HCT116 (cell line): Measurements from ENCODE around the gene TARS2.

Experiments used
- ELF1 ChIP-seq: IDR thresholded peaks from 2 replicates; pipeline ENCODE4 v1.6.1; 2012; ENCODE audit warnings: low read depth, borderline replicate concordance
- EZH2phosphoT487 ChIP-seq: fragments of 200-600 bp; IDR thresholded peaks from 2 replicates; pipeline ENCODE4 v1.6.1; 2018; ENCODE audit warnings: antibody characterized with exemption, borderline replicate concordance
- POLR2A ChIP-seq: IDR thresholded peaks from 2 replicates; pipeline ENCODE4 v1.7.0; 2011; ENCODE audit warnings: borderline replicate concordance; ENCODE audit not compliant: insufficient read depth, insufficient read length; ENCODE audit errors: extremely low read depth
- POLR2AphosphoS5 ChIP-seq: IDR thresholded peaks from 2 replicates; pipeline ENCODE4 v1.6.1; 2011; ENCODE audit warnings: mild to moderate bottlenecking, low read depth, low read length, moderate library complexity
- TF ChIP-seq, protein P1 (sequence below), 3 experiments: fragments of 200-600 bp in 1 of 3; sonication (generic) in 1 of 3; IDR thresholded peaks in 2 of 3; conservative IDR thresholded peaks in 1 of 3; 2 replicates each; pipeline ENCODE4 v1.5.1; 2012 to 2017; ENCODE audit warnings: low read depth in 2 of 3, low read length in 2 of 3, antibody characterized with exemption in 1 of 3, borderline replicate concordance in 1 of 3, control low read depth in 1 of 3, mild to moderate bottlenecking in 1 of 3, mixed read lengths in 1 of 3, mixed run types in 1 of 3, moderate library complexity in 1 of 3; ENCODE audit not compliant: insufficient read depth in 1 of 3

DNA sequence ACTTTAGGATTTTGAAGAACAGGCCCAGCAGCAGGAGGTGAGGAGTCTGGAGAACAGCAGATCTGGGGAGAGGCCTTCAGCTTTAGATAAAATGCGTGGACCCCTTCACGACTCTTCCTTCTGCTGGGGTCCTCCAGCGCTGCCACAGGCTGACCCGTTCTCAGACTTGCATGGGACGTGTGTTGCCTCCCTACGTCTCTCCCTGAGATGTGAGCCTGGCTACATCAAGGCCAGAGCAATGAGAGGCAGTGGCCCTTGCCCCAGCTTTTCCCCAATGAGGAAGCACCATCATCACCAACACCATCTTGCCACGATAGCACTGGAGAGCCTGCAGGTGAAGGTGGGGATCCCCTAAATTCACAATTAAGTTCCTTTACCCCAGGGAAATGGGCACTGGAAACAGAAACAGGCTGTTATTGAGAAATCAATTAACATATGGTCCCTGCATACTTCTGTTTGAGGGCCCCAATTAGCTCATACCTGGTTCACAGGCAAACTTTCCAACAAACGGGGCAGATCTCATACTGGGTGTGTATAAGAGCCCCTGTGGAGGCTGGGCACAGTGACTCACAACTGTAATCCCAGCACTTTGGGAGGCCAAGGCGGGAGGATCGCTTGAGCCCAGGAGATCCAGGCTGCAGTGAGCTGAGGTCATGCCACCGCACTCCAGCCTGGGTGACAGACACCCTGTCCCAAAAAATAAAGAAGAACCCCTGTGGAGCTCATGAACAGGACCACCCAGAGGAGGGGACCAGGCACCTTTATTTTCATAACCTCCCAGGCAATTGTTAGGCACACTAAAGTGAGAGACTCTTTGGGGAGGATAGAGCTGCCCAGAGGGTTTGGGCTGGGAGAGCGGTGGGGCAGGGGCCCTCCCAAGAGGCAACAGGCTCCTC is 49.9 kb downstream of the TARS2 start:
- TF ChIP-seq POLR2AphosphoS5 (no peak), ELF1 (no peak), POLR2A (no peak), EZH2phosphoT487 (no peak)
- TF ChIP-seq, protein P1, sequence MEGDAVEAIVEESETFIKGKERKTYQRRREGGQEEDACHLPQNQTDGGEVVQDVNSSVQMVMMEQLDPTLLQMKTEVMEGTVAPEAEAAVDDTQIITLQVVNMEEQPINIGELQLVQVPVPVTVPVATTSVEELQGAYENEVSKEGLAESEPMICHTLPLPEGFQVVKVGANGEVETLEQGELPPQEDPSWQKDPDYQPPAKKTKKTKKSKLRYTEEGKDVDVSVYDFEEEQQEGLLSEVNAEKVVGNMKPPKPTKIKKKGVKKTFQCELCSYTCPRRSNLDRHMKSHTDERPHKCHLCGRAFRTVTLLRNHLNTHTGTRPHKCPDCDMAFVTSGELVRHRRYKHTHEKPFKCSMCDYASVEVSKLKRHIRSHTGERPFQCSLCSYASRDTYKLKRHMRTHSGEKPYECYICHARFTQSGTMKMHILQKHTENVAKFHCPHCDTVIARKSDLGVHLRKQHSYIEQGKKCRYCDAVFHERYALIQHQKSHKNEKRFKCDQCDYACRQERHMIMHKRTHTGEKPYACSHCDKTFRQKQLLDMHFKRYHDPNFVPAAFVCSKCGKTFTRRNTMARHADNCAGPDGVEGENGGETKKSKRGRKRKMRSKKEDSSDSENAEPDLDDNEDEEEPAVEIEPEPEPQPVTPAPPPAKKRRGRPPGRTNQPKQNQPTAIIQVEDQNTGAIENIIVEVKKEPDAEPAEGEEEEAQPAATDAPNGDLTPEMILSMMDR (IDR thresholded peaks at IDR 0.05 in 2 of 3, conservative IDR thresholded peaks at IDR 0.05 in 1 of 3; ENCODE audit: borderline replicate concordance in 1 of 3, insufficient read depth in 1 of 3, low read depth in 2 of 3, low read length in 2 of 3), result no peak
